Measurements from ENCODE around the gene UBR1.

UBR1 gene

GRCh38 chr15:42940527-42940926 lies 165.3 kb downstream of the UBR1 start:
- Histone ChIP-seq H3K27ac (no peak overlapping the region), H3K4me3 (no peak overlapping the region)
- TF ChIP-seq, protein P1, sequence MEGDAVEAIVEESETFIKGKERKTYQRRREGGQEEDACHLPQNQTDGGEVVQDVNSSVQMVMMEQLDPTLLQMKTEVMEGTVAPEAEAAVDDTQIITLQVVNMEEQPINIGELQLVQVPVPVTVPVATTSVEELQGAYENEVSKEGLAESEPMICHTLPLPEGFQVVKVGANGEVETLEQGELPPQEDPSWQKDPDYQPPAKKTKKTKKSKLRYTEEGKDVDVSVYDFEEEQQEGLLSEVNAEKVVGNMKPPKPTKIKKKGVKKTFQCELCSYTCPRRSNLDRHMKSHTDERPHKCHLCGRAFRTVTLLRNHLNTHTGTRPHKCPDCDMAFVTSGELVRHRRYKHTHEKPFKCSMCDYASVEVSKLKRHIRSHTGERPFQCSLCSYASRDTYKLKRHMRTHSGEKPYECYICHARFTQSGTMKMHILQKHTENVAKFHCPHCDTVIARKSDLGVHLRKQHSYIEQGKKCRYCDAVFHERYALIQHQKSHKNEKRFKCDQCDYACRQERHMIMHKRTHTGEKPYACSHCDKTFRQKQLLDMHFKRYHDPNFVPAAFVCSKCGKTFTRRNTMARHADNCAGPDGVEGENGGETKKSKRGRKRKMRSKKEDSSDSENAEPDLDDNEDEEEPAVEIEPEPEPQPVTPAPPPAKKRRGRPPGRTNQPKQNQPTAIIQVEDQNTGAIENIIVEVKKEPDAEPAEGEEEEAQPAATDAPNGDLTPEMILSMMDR (IDR thresholded peaks at IDR 0.05): no peak
- no peak for DNase-seq (ENCODE audit: low spot score)

GRCh38 chr15:42939841-42940240 lies 166.0 kb downstream of the UBR1 start:
- Histone ChIP-seq H3K27ac (no peak overlapping the region), H3K4me3 (no peak overlapping the region)
- no peak for DNase-seq (ENCODE audit: low spot score)
- TF ChIP-seq, protein P1 (IDR thresholded peaks at IDR 0.05): no peak

GRCh38 chr15:42937143-42937542 lies 168.7 kb downstream of the UBR1 start:
- Histone ChIP-seq H3K4me3 (no peak overlapping the region), H3K27ac (no peak overlapping the region)
- TF ChIP-seq, protein P1 (IDR thresholded peaks at IDR 0.05): no peak
- no peak for DNase-seq (ENCODE audit: low spot score)

DNA sequence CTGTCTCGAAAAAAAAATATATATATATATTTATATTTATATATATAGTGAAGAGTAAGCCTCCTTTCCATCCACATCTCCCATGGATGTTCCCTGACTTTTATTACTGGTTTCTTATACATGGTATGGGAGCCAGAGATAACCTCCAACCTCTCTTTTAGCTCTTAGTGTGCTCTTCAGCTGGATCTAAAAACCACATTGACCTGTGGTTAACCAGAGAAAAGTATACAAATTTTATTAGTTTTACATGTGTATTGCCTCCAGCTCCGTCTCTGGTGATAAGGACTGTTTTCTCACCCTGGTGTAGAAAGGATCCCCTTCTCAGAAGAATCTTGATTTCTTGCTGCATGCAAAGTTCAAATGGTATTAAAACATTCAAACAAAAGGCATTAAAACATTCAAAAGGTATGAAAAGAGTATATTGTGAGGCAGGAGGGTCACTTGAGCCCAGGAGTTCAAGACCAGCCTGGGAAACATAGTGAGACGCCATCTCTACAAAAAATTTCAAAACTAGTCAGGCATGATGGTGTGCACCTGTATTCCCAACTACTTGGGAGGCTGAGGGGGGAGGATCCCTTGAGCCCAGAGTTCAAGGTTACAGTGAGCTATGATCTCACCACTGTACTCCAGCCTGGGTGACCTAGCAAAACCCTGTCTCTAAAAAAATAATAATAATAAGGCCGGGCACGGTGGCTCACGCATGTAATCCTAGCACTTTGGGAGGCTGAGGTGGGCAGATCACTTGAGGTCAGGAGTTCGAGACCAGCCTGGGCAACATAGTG lies 171.8 kb downstream of the UBR1 start:
- TF ChIP-seq, protein P1 (IDR thresholded peaks at IDR 0.05): no peak
- no peak for DNase-seq (ENCODE audit: low spot score)
- Histone ChIP-seq H3K4me3 (no peak overlapping the region), H3K27ac (no peak overlapping the region)

DNA sequence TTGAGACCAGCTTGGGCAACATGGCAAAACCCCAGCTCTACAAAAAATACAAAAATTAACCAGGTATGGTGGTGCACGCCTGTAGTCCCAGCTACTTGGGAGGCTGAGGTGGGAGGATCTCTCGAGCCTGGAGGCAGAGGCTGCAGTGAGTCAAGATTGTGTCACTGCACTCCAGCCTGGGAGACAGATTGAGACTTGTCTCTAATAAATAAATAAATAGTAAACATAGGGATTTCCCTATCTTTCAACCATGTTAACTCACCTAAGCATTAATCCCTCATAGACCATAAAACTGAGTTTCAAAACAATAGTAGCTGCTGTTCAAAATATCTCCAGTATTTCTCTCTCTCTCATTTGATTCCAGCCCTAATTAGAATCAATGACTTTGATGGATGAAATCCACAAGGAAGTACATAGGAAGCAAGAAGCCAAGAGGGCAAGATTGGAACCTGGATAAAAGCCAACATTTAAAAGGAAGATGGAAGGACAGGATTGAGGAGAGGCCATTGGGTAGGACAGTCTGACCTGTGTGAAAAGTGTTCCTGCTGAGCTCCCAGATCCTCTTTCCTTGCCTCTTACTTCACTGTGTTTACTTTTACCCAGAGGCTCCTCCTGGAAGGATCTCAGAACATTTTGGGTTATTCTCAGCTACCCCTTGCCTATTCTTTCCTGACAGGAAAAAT lies 172.9 kb downstream of the UBR1 start:
- no peak overlapping the region for H3K27ac ChIP-seq
- no peak overlapping the region for H3K4me3 ChIP-seq
- DNase-seq (ENCODE audit: low spot score): no peak
- TF ChIP-seq, protein P1 (IDR thresholded peaks at IDR 0.05): no peak

DNA sequence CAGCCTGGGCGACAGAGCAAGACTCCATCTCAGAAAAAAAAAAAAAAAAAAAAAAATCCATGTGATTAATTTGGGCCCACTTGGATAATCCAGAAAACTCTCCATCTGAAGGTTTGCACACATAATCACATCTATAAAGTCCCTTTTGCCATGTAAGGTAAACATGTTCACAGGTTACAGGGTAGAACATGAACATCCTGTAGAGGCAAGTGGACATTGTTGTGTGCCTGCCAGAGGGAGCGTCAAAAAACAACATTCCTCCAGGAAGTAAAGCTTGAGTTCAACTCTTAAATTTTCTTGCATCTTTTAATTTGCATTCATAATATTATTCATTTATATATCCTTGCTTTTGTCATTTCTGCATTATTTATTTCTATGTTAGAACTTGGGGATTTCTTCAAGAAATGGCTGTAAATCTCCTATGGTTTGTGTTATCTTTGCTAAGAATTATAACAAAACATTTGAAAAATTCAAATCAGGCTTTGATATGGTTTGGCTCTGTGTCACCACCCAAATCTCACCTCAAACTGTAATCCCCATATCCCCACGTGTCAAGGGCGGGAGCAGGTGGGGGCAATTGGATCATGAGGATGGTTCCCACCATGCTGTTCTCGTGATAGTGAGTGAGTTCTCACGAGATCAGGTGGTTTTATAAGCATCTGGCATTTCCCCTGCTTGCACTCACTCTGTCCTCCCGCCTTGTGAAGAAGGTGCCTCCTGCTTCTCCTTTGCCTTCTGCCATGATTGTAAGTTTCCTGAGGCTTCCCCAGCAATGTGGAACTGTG lies 173.9 kb downstream of the UBR1 start:
- no peak for DNase-seq (ENCODE audit: low spot score)
- no peak overlapping the region for H3K27ac ChIP-seq
- TF ChIP-seq, protein P1 (IDR thresholded peaks at IDR 0.05): no peak
- H3K4me3 ChIP-seq: no peak overlapping the region

All from coronary artery (tissue), 2 donors.